Retinal pigment epithelial cell (primary cell): ENCODE data around the gene NRROS.
"Not testable (repeated sequence)": the region's sequence is repeated elsewhere in the genome, so short reads cannot be mapped to it uniquely, and the experiment has no call there.

ENCODE experiments used
- DNase-seq: peaks from one replicate; pipeline ENCODE4 v3.0.0-alpha.2; 2010; ENCODE audit warnings: low read depth
- H3K4me3 ChIP-seq: 2 replicates; pipeline ENCODE4 v1.5.1; 2011; ENCODE audit warnings: mild to moderate bottlenecking, low read length, control low read depth, moderate library complexity
- CTCF ChIP-seq: conservative IDR thresholded peaks from 2 replicates; pipeline ENCODE4 v1.5.1; 2011; ENCODE audit warnings: low read depth, low read length, control low read depth, inconsistent platforms

Gene NRROS

GRCh38 chr3:196639483-196640296 lies at the start of gene NRROS:
NRROS (plus strand) TSS chr3:196639694; CDS start chr3:196654540, 14,846 bp downstream.
- no peak for DNase-seq
- no peak for TF ChIP-seq CTCF
- peak within 1 kb of the TSS; percentile 51 for H3K4me3 ChIP-seq

GRCh38 chr3:196590279-196590678 lies 49.2 kb upstream of the NRROS start:
- H3K4me3 ChIP-seq: no peak overlapping the region
- DNase-seq: no peak
- no peak for TF ChIP-seq CTCF

GRCh38 chr3:196596355-196596754 lies 43.1 kb upstream of the NRROS start:
- H3K4me3 ChIP-seq: no peak overlapping the region
- no peak for TF ChIP-seq CTCF
- DNase-seq: no peak

- not testable (repeated sequence) for H3K4me3 ChIP-seq, DNase-seq
Measured at GRCh38 chr3:196597971-196598733, 41.3 kb upstream of the NRROS start.

- no peak for DNase-seq
- H3K4me3 ChIP-seq: no peak overlapping the region
- TF ChIP-seq CTCF: no peak
Measured at GRCh38 chr3:196599734-196600128, 39.8 kb upstream of the NRROS start.

- no peak for TF ChIP-seq CTCF
- H3K4me3 ChIP-seq: no peak overlapping the region
- DNase-seq: no peak
Measured at GRCh38 chr3:196600359-196600758, 39.1 kb upstream of the NRROS start.

GRCh38 chr3:196602673-196603072 lies 36.8 kb upstream of the NRROS start:
- no peak for TF ChIP-seq CTCF
- DNase-seq: no peak
- no peak overlapping the region for H3K4me3 ChIP-seq
